Measurements from ENCODE around the gene ELP1. TPM values are rescaled to one million over a fixed set of nuclear protein-coding genes. Genes with fewer than 3 reads are reported as not detected.
"Not testable (repeated sequence)": the region's sequence is repeated elsewhere in the genome, so short reads cannot be mapped to it uniquely, and the experiment has no call there.

The ELP1 gene
- 14.5 TPM for total RNA-seq
- long read RNA-seq, partial matches to known transcripts = 2 of 4 reads
- long read RNA-seq, other reads (novel, unspliced or antisense) = 2 of 4 reads

- DNase-seq (ENCODE audit: low spot score) = peak; percentile 96
These were observed at the start of gene ELP1 for GRCh38 chr9:108933718-108934322. ELP1 (minus strand) TSS chr9:108934124; CDS start chr9:108931146, 2,978 bp downstream.

- no peak for DNase-seq (ENCODE audit: low spot score)
These were observed 47.0 kb upstream of the ELP1 start for GRCh38 chr9:108980893-108981292.

- no peak for DNase-seq (ENCODE audit: low spot score)
These were observed 44.3 kb upstream of the ELP1 start for GRCh38 chr9:108978205-108978604.

- DNase-seq (ENCODE audit: low spot score) = no peak
These were observed 40.0 kb upstream of the ELP1 start for GRCh38 chr9:108973895-108974294.

- DNase-seq (ENCODE audit: low spot score) = no peak
These were observed 38.8 kb upstream of the ELP1 start for GRCh38 chr9:108972626-108973209.

GRCh38 chr9:108972186-108972585 lies 38.3 kb upstream of the ELP1 start:
- no peak for DNase-seq (ENCODE audit: low spot score)

- not testable (repeated sequence) for DNase-seq (ENCODE audit: low spot score)
These were observed 37.5 kb upstream of the ELP1 start for GRCh38 chr9:108971392-108971791.

- DNase-seq (ENCODE audit: low spot score) = no peak
These were observed 34.0 kb upstream of the ELP1 start for GRCh38 chr9:108967916-108968315.

GRCh38 chr9:108963459-108964143 lies 29.7 kb upstream of the ELP1 start:
- DNase-seq (ENCODE audit: low spot score) = no peak

- DNase-seq (ENCODE audit: low spot score) = no peak
These were observed 27.2 kb upstream of the ELP1 start for GRCh38 chr9:108961151-108961550.

GRCh38 chr9:108960331-108960730 lies 26.4 kb upstream of the ELP1 start:
- DNase-seq (ENCODE audit: low spot score) = no peak

- DNase-seq (ENCODE audit: low spot score) = no peak
These were observed 22.7 kb upstream of the ELP1 start for GRCh38 chr9:108956631-108957026.

- DNase-seq (ENCODE audit: low spot score) = no peak
These were observed 22.2 kb upstream of the ELP1 start for GRCh38 chr9:108956022-108956630.

- DNase-seq (ENCODE audit: low spot score) = no peak
These were observed 20.2 kb upstream of the ELP1 start for GRCh38 chr9:108953983-108954574.

- DNase-seq (ENCODE audit: low spot score) = no peak
These were observed 17.7 kb upstream of the ELP1 start for GRCh38 chr9:108951578-108951977.

GRCh38 chr9:108950168-108950567 lies 16.2 kb upstream of the ELP1 start:
- no peak for DNase-seq (ENCODE audit: low spot score)

- no peak for DNase-seq (ENCODE audit: low spot score)
These were observed 6.1 kb upstream of the ELP1 start for GRCh38 chr9:108939975-108940374.

GRCh38 chr9:108937561-108938305 lies 3.8 kb upstream of the ELP1 start:
- no peak for DNase-seq (ENCODE audit: low spot score)

GRCh38 chr9:108934323-108934893 lies 484 bp upstream of the ELP1 start, which contains the start of gene ABITRAM:
ABITRAM (plus strand) TSS chr9:108934400; CDS start chr9:108934487, 87 bp downstream.
- DNase-seq (ENCODE audit: low spot score) = peak; percentile 90

GRCh38 chr9:108933231-108933717 lies 650 bp downstream of the ELP1 start:
- no peak for DNase-seq (ENCODE audit: low spot score)
